MM.1S (cell line): Measurements from ENCODE around the gene GCG.

Experiments
- CTCF ChIP-seq: fragments of 300-600 bp; sonication (generic); IDR thresholded peaks from 2 replicates; pipeline ENCODE4 v1.5.1; 2016; ENCODE audit warnings: antibody characterized with exemption, low read length, mixed read lengths
- EZH2 ChIP-seq: fragments of 300-600 bp; sonication (generic); optimal IDR thresholded peaks from 2 replicates; pipeline ENCODE3; 2017; ENCODE audit warnings: low read depth, mild to moderate bottlenecking, antibody characterized with exemption, low read length, mixed read lengths
- EZH2phosphoT487 ChIP-seq: fragments of 300-600 bp; sonication (generic); IDR thresholded peaks from 2 replicates; pipeline ENCODE4 v1.6.1; 2018; ENCODE audit warnings: antibody characterized with exemption, low read length

GRCh38 chr2:162184821-162185450 is 32.9 kb upstream of the GCG start:
- no peak for TF ChIP-seq CTCF
- no peak for TF ChIP-seq EZH2
- no peak for TF ChIP-seq EZH2phosphoT487
